ENCODE data around the gene RPTOR. TPM values are rescaled to one million over a fixed set of nuclear protein-coding genes. Genes with fewer than 3 reads are reported as not detected.

RPTOR gene
- total RNA-seq, 1 experiment from 2014 or later = 46.2 TPM

- intact Hi-C loops (cut with micrococcal nuclease) = loop anchor here (1.0 to 2.0 kb wide), 2 partner anchors 32 to 41 kb away; no protein-coding TSS in a partner anchor
- peak; percentile 99 for DNase-seq
Measured at GRCh38 chr17:80791758-80792284, 247.2 kb downstream of the RPTOR start.

GRCh38 chr17:80792373-80792781 lies 247.7 kb downstream of the RPTOR start:
- H3K27ac ChIP-seq (ENCODE audit: low read length) = peak overlapping the region; percentile 95
- POLR2A ChIA-PET (ENCODE audit: unreplicated experiment) = no interaction called here
- H4K20me1 ChIP-seq (ENCODE audit: low read length) = no peaks in the 10 kb centered on the region
- DNase-seq (no peak), ATAC-seq (peak; percentile 14)
- H3K9me2 ChIP-seq (replicated peaks; ENCODE audit: low read length) = no peaks in the 10 kb centered on the region
- H3K4me1 ChIP-seq (ENCODE audit: insufficient read depth, low read length) = peaks cover 58% of the 10 kb centered on the region
- CTCF ChIA-PET = interaction anchor here (0.7 kb wide), 1 partner anchor 32 kb away, joined by 3 read pairs; no protein-coding TSS in a partner anchor
- peak overlapping the region; percentile 67 for H3K4me2 ChIP-seq (ENCODE audit: low read length)
- peaks cover 40% of the 10 kb centered on the region for H3K79me2 ChIP-seq (ENCODE audit: low read length)
- H3K27me3 ChIP-seq (ENCODE audit: low read length) = no peaks in the 10 kb centered on the region
- intact Hi-C loops (cut with micrococcal nuclease) = loop anchor here (1.0 to 2.0 kb wide), 2 partner anchors 32 to 40 kb away; no protein-coding TSS in a partner anchor
- H3K36me3 ChIP-seq (ENCODE audit: low read depth, low read length) = 0 out of 2 replicates have a peak, but pooled peaks cover 7% of the 10 kb centered on the region
- H2AFZ ChIP-seq (ENCODE audit: low read length) = no peak overlapping the region
- no peaks in the 10 kb centered on the region for H3K9me3 ChIP-seq (ENCODE audit: low read length)
- no peaks in the 10 kb centered on the region for H3F3A ChIP-seq (ENCODE audit: low read length, unreplicated experiment)
- TF ChIP-seq EZH2phosphoT487 (IDR thresholded peaks at IDR 0.05; ENCODE audit: borderline replicate concordance, low read length) = no peak
- TF ChIP-seq CTCF (conservative IDR thresholded peaks at IDR 0.05; ENCODE audit: low read depth, low read length) = no peak
- TF ChIP-seq EZH2 (IDR thresholded peaks at IDR 0.05; ENCODE audit: low read length, unreplicated experiment) = no peak
- no TSS peak for BruUV-seq (replicated peaks)
- H3K4me3 ChIP-seq (ENCODE audit: low read length) = peak overlapping the region; percentile 25
- peak overlapping the region; percentile 84 for H3K9ac ChIP-seq (ENCODE audit: low read length)

More at GRCh38 chr17:80791758-80792284, 247.2 kb downstream of the RPTOR start:
- Histone ChIP-seq H3K9ac (ENCODE audit: low read length) (peak overlapping the region; percentile 84), H3F3A (ENCODE audit: low read length, unreplicated experiment) (no peaks in the 10 kb centered on the region), H4K20me1 (ENCODE audit: low read length) (no peaks in the 10 kb centered on the region), H3K27me3 (ENCODE audit: low read length) (no peaks in the 10 kb centered on the region), H3K4me1 (ENCODE audit: insufficient read depth, low read length) (peaks cover 58% of the 10 kb centered on the region), H3K9me3 (ENCODE audit: low read length) (no peaks in the 10 kb centered on the region), H2AFZ (ENCODE audit: low read length) (no peak overlapping the region), H3K4me2 (ENCODE audit: low read length) (peak overlapping the region; percentile 67), H3K27ac (ENCODE audit: low read length) (peak overlapping the region; percentile 95), H3K4me3 (ENCODE audit: low read length) (peak overlapping the region; percentile 25; the same call in 1 of the 2 replicates), H3K9me2 (replicated peaks; ENCODE audit: low read length) (no peaks in the 10 kb centered on the region), H3K79me2 (ENCODE audit: low read length) (peaks cover 42% of the 10 kb centered on the region), H3K36me3 (ENCODE audit: low read depth, low read length) (0 out of 2 replicates have a peak, but pooled peaks cover 7% of the 10 kb centered on the region)
- POLR2A ChIA-PET (ENCODE audit: unreplicated experiment) = interaction anchor here (0.6 to 0.7 kb wide), 2 partner anchors 173 to 227 kb away, joined by 3 to 9 read pairs; no protein-coding TSS in a partner anchor
- CTCF ChIA-PET = interaction anchor here (0.7 kb wide), 1 partner anchor 32 kb away, joined by 3 read pairs; no protein-coding TSS in a partner anchor
- TF ChIP-seq CTCF (conservative IDR thresholded peaks at IDR 0.05; ENCODE audit: low read depth, low read length) = no peak
- no peak for TF ChIP-seq EZH2phosphoT487 (IDR thresholded peaks at IDR 0.05; ENCODE audit: borderline replicate concordance, low read length)
- no peak for TF ChIP-seq EZH2 (IDR thresholded peaks at IDR 0.05; ENCODE audit: low read length, unreplicated experiment)
- no TSS peak for BruUV-seq (replicated peaks)
- peak; percentile 94 for ATAC-seq

GRCh38 chr17:80793421-80793820 lies 248.8 kb downstream of the RPTOR start:
- no peaks in the 10 kb centered on the region for H3K9me2 ChIP-seq (replicated peaks; ENCODE audit: low read length)
- no peak for DNase-seq
- peak overlapping the region; percentile 61 for H3K4me2 ChIP-seq (ENCODE audit: low read length)
- ChIA-PET POLR2A (ENCODE audit: unreplicated experiment) (no interaction called here), CTCF (no interaction called here)
- no peaks in the 10 kb centered on the region for H3K27me3 ChIP-seq (ENCODE audit: low read length)
- no peak for ATAC-seq
- no peaks in the 10 kb centered on the region for H4K20me1 ChIP-seq (ENCODE audit: low read length)
- TF ChIP-seq EZH2phosphoT487 (IDR thresholded peaks at IDR 0.05; ENCODE audit: borderline replicate concordance, low read length) = no peak
- no peak for TF ChIP-seq EZH2 (IDR thresholded peaks at IDR 0.05; ENCODE audit: low read length, unreplicated experiment)
- no peaks in the 10 kb centered on the region for H3F3A ChIP-seq (ENCODE audit: low read length, unreplicated experiment)
- peak overlapping the region; percentile 95 for H3K27ac ChIP-seq (ENCODE audit: low read length)
- H3K9me3 ChIP-seq (ENCODE audit: low read length) = no peaks in the 10 kb centered on the region
- H3K79me2 ChIP-seq (ENCODE audit: low read length) = peaks cover 32% of the 10 kb centered on the region
- no peak overlapping the region for H3K4me3 ChIP-seq (ENCODE audit: low read length)
- H3K9ac ChIP-seq (ENCODE audit: low read length) = peak overlapping the region; percentile 84
- BruUV-seq (replicated peaks) = no TSS peak
- H3K36me3 ChIP-seq (ENCODE audit: low read depth, low read length) = 0 out of 2 replicates have a peak, but pooled peaks cover 7% of the 10 kb centered on the region
- H3K4me1 ChIP-seq (ENCODE audit: insufficient read depth, low read length) = peaks cover 58% of the 10 kb centered on the region
- no peak overlapping the region for H2AFZ ChIP-seq (ENCODE audit: low read length)
- intact Hi-C loops (cut with micrococcal nuclease) = loop anchor here (2.0 kb wide), 1 partner anchor 39 kb away; no protein-coding TSS in a partner anchor
